H9 (cell line): ENCODE measurements around the gene LRRN4. TPM values are rescaled to one million over a fixed set of nuclear protein-coding genes. Genes with fewer than 3 reads are reported as not detected.
A peak's percentile ranks its signal among the peaks of the same experiment; 100 is the strongest.

Experiments used
- DNase-seq: peaks from one replicate; pipeline ENCODE4 v3.0.0-alpha.2; 2017
- H2AFZ ChIP-seq: one replicate; pipeline ENCODE4 v1.6.1; 2013; ENCODE audit warnings: mild to moderate bottlenecking, low read length, control low read depth, moderate library complexity
- H2AK5ac ChIP-seq: 2 replicates; pipeline ENCODE4 v1.6.1; 2013; ENCODE audit warnings: low read length, control low read depth, mixed read lengths; ENCODE audit not compliant: insufficient read length
- H2BK120ac ChIP-seq: one replicate; pipeline ENCODE4 v1.6.1; 2013; ENCODE audit warnings: low read depth, mild to moderate bottlenecking, low read length, control low read depth, inconsistent platforms; ENCODE audit not compliant: poor library complexity, severe bottlenecking
- H2BK12ac ChIP-seq: 2 replicates; pipeline ENCODE4 v1.6.1; 2013; ENCODE audit warnings: low read length, control low read depth, mixed read lengths, low read depth; ENCODE audit not compliant: insufficient read length
- H2BK15ac ChIP-seq: 2 replicates; pipeline ENCODE4 v1.6.1; 2013; ENCODE audit warnings: low read depth, low read length, control low read depth
- H2BK20ac ChIP-seq: one replicate; pipeline ENCODE4 v1.6.1; 2013; ENCODE audit warnings: low read depth, mild to moderate bottlenecking, low read length, control low read depth, inconsistent platforms; ENCODE audit not compliant: poor library complexity, severe bottlenecking
- H2BK5ac ChIP-seq: 2 replicates; pipeline ENCODE4 v1.6.1; 2013; ENCODE audit warnings: low read length, control low read depth, mixed read lengths; ENCODE audit not compliant: insufficient read length
- H3K14ac ChIP-seq: 2 replicates; pipeline ENCODE4 v1.6.1; 2013; ENCODE audit warnings: low read length, control low read depth; ENCODE audit not compliant: insufficient read depth
- H3K18ac ChIP-seq: 2 replicates; pipeline ENCODE4 v1.6.1; 2013; ENCODE audit warnings: low read depth, mild to moderate bottlenecking, mixed read lengths, low read length, control low read depth; ENCODE audit not compliant: insufficient read length
- H3K23ac ChIP-seq: 2 replicates; pipeline ENCODE4 v1.6.1; 2013; ENCODE audit warnings: low read length, control low read depth, mixed read lengths, low read depth; ENCODE audit not compliant: insufficient read length
- H3K23me2 ChIP-seq: 2 replicates; pipeline ENCODE4 v1.6.1; 2013; ENCODE audit warnings: low read depth, mild to moderate bottlenecking, mixed read lengths, low read length, control low read depth; ENCODE audit not compliant: insufficient read length, poor library complexity, severe bottlenecking
- H3K27ac ChIP-seq: 2 replicates; pipeline ENCODE4 v1.5.1; 2013; ENCODE audit warnings: low read length, control low read depth, mixed read lengths, low read depth; ENCODE audit not compliant: insufficient read length
- H3K27me3 ChIP-seq: 2 replicates; pipeline ENCODE4 v1.6.1; 2013; ENCODE audit warnings: low read length, control low read depth, inconsistent platforms; ENCODE audit not compliant: insufficient read depth
- H3K4ac ChIP-seq: 2 replicates; pipeline ENCODE4 v1.6.1; 2013; ENCODE audit warnings: low read depth, mild to moderate bottlenecking, control low read depth, inconsistent platforms, low read length, moderate library complexity
- H3K4me1 ChIP-seq: 2 replicates; pipeline ENCODE4 v1.6.1; 2013; ENCODE audit warnings: low read length, control low read depth, inconsistent platforms; ENCODE audit not compliant: insufficient read depth
- H3K4me2 ChIP-seq: 2 replicates; pipeline ENCODE4 v1.6.1; 2013; ENCODE audit warnings: low read length, control low read depth, mixed read lengths; ENCODE audit not compliant: insufficient read length, insufficient read depth
- H3K56ac ChIP-seq: 2 replicates; pipeline ENCODE4 v1.6.1; 2013; ENCODE audit warnings: low read depth, mild to moderate bottlenecking, mixed read lengths, low read length, control low read depth; ENCODE audit not compliant: insufficient read length
- H3K79me1 ChIP-seq: 2 replicates; pipeline ENCODE4 v1.6.1; 2013; ENCODE audit warnings: low read depth, mild to moderate bottlenecking, moderate library complexity, low read length, control low read depth, inconsistent platforms; ENCODE audit not compliant: insufficient read depth, poor library complexity, severe bottlenecking
- H3K79me2 ChIP-seq: 2 replicates; pipeline ENCODE4 v1.6.1; 2013; ENCODE audit warnings: low read length, control low read depth, inconsistent platforms; ENCODE audit not compliant: insufficient read depth
- H3K9ac ChIP-seq: 2 replicates; pipeline ENCODE4 v1.6.1; 2013; ENCODE audit warnings: low read length, control low read depth, mixed read lengths; ENCODE audit not compliant: insufficient read length; ENCODE audit errors: extremely low read depth
- H3K9me3 ChIP-seq: one replicate; pipeline ENCODE4 v1.6.1; 2013; ENCODE audit warnings: low read depth, low read length, inconsistent platforms; ENCODE audit not compliant: control insufficient read depth
- H3T11ph ChIP-seq: one replicate; pipeline ENCODE4 v1.6.1; 2013; ENCODE audit warnings: mild to moderate bottlenecking, low read length, control low read depth, inconsistent platforms
- H4K20me1 ChIP-seq: one replicate; pipeline ENCODE4 v1.6.1; 2013; ENCODE audit not compliant: control insufficient read depth, insufficient read length, insufficient read depth
- H4K5ac ChIP-seq: 2 replicates; pipeline ENCODE4 v1.6.1; 2013; ENCODE audit warnings: low read depth, mild to moderate bottlenecking, mixed read lengths, low read length, control low read depth; ENCODE audit not compliant: insufficient read length
- H4K8ac ChIP-seq: replicated peaks from 2 replicates; pipeline ENCODE4 v1.6.1; 2013; ENCODE audit warnings: low read length, control low read depth, mixed read lengths, low read depth; ENCODE audit not compliant: insufficient read length
- H4K91ac ChIP-seq: 2 replicates; pipeline ENCODE4 v1.6.1; 2013; ENCODE audit warnings: low read depth, mild to moderate bottlenecking, moderate library complexity, mixed read lengths, low read length, control low read depth; ENCODE audit not compliant: insufficient read length
- H3K27ac Mint-ChIP-seq, 3 experiments: 2 replicates in 2 of 3; 3 replicates in 1 of 3; pipeline ENCODE4 v1.8.0; 2020 to 2021; ENCODE audit warnings: mixed read lengths in 3 of 3, mild to moderate bottlenecking in 1 of 3, moderate library complexity in 1 of 3
- H3K27me3 Mint-ChIP-seq: 2 replicates; pipeline ENCODE4 v1.8.0; 2021; ENCODE audit warnings: low read depth, mild to moderate bottlenecking, moderate library complexity, mixed read lengths
- H3K36me3 Mint-ChIP-seq, 3 experiments: 2 replicates in 2 of 3; 3 replicates in 1 of 3; pipeline ENCODE4 v1.8.0; 2020 to 2021; ENCODE audit warnings: low read depth in 3 of 3, mixed read lengths in 3 of 3; ENCODE audit not compliant: insufficient read depth in 1 of 3
- H3K4me1 Mint-ChIP-seq, 2 experiments: 2 replicates each; pipeline ENCODE4 v1.8.0; 2020; ENCODE audit warnings: mixed read lengths in 2 of 2
- H3K4me3 Mint-ChIP-seq, 2 experiments: 2 replicates in 1 of 2; 3 replicates in 1 of 2; pipeline ENCODE4 v1.8.0; 2020 to 2021; ENCODE audit warnings: mild to moderate bottlenecking in 2 of 2, mixed read lengths in 2 of 2, moderate library complexity in 1 of 2
- H3K9me3 Mint-ChIP-seq, 2 experiments: 2 replicates in 1 of 2; 3 replicates in 1 of 2; pipeline ENCODE4 v1.8.0; 2020; ENCODE audit warnings: mild to moderate bottlenecking in 2 of 2, mixed read lengths in 2 of 2, moderate library complexity in 1 of 2
- WGBS: extraction: QIAGEN DNeasy Blood & Tissue Kit; methylation state at CpG from one replicate; pipeline ENCODE4 v1.1.7; 2013; ENCODE audit warnings: missing lambda C conversion rate, low lambda C conversion rate, mixed read lengths; ENCODE audit not compliant: insufficient read length; ENCODE audit errors: extremely low coverage; 5-methylcytosine and 5-hydroxymethylcytosine counted together
- total RNA-seq: library from RNA; stranded (reverse); gene quantifications from 2 replicates; pipeline ENCODE4 v1.2.1, GENCODE V29; 2021
- TF ChIP-seq, protein P1 (sequence below): fragments of 200-600 bp; sonication (generic); conservative IDR thresholded peaks from 3 replicates; pipeline ENCODE4 v1.8.0; 2021; ENCODE audit warnings: antibody characterized with exemption, mild to moderate bottlenecking

Gene LRRN4
- total RNA-seq, 1 experiment from 2014 or later = 0.22 TPM

DNA sequence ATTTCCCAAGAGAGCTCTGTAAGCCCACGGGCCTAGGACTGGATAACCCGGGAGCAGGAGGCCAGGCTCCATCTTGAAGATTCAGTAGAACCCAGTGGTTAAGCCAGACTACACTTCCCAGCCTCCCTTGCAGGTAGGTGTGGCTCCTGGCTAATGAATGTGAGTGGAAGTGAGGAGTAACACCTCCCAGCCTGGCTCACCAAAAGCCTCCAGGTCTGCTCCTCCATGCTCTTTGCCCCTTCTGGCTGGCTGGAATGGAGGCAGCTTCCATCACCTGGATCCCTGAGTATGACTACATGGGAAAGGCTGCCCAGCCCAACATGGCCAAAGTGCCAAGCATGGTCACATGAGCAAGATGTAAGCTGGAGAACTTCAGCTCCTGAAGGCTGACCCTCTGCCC, 9.7 kb downstream of the LRRN4 start:
- H3T11ph ChIP-seq = no peak overlapping the region
- peaks cover 17% of the 10 kb centered on the region for H3K27me3 Mint-ChIP-seq
- no peak overlapping the region for H2BK5ac ChIP-seq
- H3K4me2 ChIP-seq = no peak overlapping the region
- H3K4me1 Mint-ChIP-seq = peaks cover under 1 to 3% of the 10 kb centered on the region in 2 experiments; a peak in 3 of 4 replicates
- H3K9me3 Mint-ChIP-seq = no peaks in the 10 kb centered on the region
- no peak overlapping the region for H2BK120ac ChIP-seq
- H3K9ac ChIP-seq = no peak overlapping the region
- no peak overlapping the region for H3K14ac ChIP-seq
- TF ChIP-seq, protein P1, sequence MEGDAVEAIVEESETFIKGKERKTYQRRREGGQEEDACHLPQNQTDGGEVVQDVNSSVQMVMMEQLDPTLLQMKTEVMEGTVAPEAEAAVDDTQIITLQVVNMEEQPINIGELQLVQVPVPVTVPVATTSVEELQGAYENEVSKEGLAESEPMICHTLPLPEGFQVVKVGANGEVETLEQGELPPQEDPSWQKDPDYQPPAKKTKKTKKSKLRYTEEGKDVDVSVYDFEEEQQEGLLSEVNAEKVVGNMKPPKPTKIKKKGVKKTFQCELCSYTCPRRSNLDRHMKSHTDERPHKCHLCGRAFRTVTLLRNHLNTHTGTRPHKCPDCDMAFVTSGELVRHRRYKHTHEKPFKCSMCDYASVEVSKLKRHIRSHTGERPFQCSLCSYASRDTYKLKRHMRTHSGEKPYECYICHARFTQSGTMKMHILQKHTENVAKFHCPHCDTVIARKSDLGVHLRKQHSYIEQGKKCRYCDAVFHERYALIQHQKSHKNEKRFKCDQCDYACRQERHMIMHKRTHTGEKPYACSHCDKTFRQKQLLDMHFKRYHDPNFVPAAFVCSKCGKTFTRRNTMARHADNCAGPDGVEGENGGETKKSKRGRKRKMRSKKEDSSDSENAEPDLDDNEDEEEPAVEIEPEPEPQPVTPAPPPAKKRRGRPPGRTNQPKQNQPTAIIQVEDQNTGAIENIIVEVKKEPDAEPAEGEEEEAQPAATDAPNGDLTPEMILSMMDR = no peak
- no peak overlapping the region for H4K91ac ChIP-seq
- H3K4me1 ChIP-seq = no peaks in the 10 kb centered on the region
- no peak overlapping the region for H4K8ac ChIP-seq
- no peak overlapping the region for H2BK15ac ChIP-seq
- no peak overlapping the region for H2BK20ac ChIP-seq
- H3K27ac Mint-ChIP-seq = no peak overlapping the region; a peak in 1 of 7 replicates
- H3K79me2 ChIP-seq = no peaks in the 10 kb centered on the region
- no peak overlapping the region for H3K27ac ChIP-seq
- no peak overlapping the region for H2AK5ac ChIP-seq
- no peaks in the 10 kb centered on the region for H3K27me3 ChIP-seq
- DNase-seq = peak; percentile 57
- H3K18ac ChIP-seq = no peak overlapping the region
- H3K36me3 Mint-ChIP-seq = peaks cover 4 to 23% (median 15%) of the 10 kb centered on the region in 3 experiments; a peak in 6 of 7 replicates
- no peak overlapping the region for H4K5ac ChIP-seq
- WGBS = no CpG with 5 or more reads among the region's 2 CpGs
- H3K79me1 ChIP-seq = no peaks in the 10 kb centered on the region
- no peak overlapping the region for H2AFZ ChIP-seq
- H3K4ac ChIP-seq = no peak overlapping the region
- H4K20me1 ChIP-seq = no peaks in the 10 kb centered on the region
- H3K23me2 ChIP-seq = no peaks in the 10 kb centered on the region
- no peak overlapping the region for H3K23ac ChIP-seq
- no peak overlapping the region for H3K56ac ChIP-seq
- H2BK12ac ChIP-seq = no peak overlapping the region
- H3K4me3 Mint-ChIP-seq = no peak overlapping the region
- H3K9me3 ChIP-seq = no peaks in the 10 kb centered on the region
